OCI-LY7 (cell line): ENCODE measurements around the gene CNTN2.

Experiments used
- EZH2phosphoT487 ChIP-seq: fragments of 200-600 bp; sonication (generic); IDR thresholded peaks from 2 replicates; pipeline ENCODE4 v1.6.1; 2018; ENCODE audit warnings: low read depth, borderline replicate concordance, mild to moderate bottlenecking, mixed run types, antibody characterized with exemption, low read length, moderate library complexity, mixed read lengths
- TF ChIP-seq, protein P1 (sequence below): fragments of 200-600 bp; sonication (generic); conservative IDR thresholded peaks from 2 replicates; pipeline ENCODE4 v1.5.1; 2014; ENCODE audit warnings: mild to moderate bottlenecking, antibody characterized with exemption, low read length, moderate library complexity, mixed read lengths

DNA sequence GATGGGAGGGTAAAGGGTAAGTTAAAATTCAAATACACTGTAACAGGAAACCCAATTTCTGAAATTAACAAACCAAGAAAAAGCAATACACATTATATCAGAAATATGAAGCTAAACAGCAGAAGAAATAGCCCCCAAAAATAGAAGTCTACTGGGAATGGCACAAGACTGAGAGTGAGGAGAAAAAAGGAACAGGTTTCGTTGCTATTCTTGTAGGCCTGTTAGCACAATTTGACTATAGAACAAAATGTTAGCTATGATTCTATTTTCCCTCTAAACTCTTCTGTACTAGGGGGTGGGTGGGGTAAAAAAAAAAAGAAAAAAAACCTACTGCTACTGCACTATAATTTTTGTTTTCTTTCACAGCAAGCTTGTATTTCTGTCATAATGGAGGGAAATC, 66.3 kb downstream of the CNTN2 start:
- TF ChIP-seq, protein P1, sequence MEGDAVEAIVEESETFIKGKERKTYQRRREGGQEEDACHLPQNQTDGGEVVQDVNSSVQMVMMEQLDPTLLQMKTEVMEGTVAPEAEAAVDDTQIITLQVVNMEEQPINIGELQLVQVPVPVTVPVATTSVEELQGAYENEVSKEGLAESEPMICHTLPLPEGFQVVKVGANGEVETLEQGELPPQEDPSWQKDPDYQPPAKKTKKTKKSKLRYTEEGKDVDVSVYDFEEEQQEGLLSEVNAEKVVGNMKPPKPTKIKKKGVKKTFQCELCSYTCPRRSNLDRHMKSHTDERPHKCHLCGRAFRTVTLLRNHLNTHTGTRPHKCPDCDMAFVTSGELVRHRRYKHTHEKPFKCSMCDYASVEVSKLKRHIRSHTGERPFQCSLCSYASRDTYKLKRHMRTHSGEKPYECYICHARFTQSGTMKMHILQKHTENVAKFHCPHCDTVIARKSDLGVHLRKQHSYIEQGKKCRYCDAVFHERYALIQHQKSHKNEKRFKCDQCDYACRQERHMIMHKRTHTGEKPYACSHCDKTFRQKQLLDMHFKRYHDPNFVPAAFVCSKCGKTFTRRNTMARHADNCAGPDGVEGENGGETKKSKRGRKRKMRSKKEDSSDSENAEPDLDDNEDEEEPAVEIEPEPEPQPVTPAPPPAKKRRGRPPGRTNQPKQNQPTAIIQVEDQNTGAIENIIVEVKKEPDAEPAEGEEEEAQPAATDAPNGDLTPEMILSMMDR: no peak
- no peak for TF ChIP-seq EZH2phosphoT487
